HG02798 (cell line): ENCODE measurements around the gene ATG7.
"Not testable (repeated sequence)": the region's sequence is repeated elsewhere in the genome, so short reads cannot be mapped to it uniquely, and the experiment has no call there.

Source experiments
- ATAC-seq: cut with Tn5 transposase; IDR thresholded peaks from one replicate; pipeline ENCODE4 v1.9.1; 2021; ENCODE audit warnings: mild to moderate bottlenecking; ENCODE audit not compliant: unreplicated experiment, poor library complexity

ATG7 gene

GRCh38 chr3:11413071-11413470, 140.9 kb downstream of the ATG7 start:
- ATAC-seq: no peak

- ATAC-seq: no peak
These were observed 142.9 kb downstream of the ATG7 start for GRCh38 chr3:11415099-11415498.

GRCh38 chr3:11420066-11420465, 147.9 kb downstream of the ATG7 start:
- no peak for ATAC-seq

GRCh38 chr3:11422291-11422690, 150.1 kb downstream of the ATG7 start:
- no peak for ATAC-seq

- no peak for ATAC-seq
These were observed 151.7 kb downstream of the ATG7 start for GRCh38 chr3:11423868-11424267.

- ATAC-seq: no peak
These were observed 152.1 kb downstream of the ATG7 start for GRCh38 chr3:11424277-11424676.

- no peak for ATAC-seq
These were observed 158.0 kb downstream of the ATG7 start for GRCh38 chr3:11430207-11430606.

GRCh38 chr3:11430624-11431023, 158.4 kb downstream of the ATG7 start:
- no peak for ATAC-seq

- ATAC-seq: no peak
These were observed 159.1 kb downstream of the ATG7 start for GRCh38 chr3:11431319-11431718.

GRCh38 chr3:11434017-11434526, 161.9 kb downstream of the ATG7 start:
- no peak for ATAC-seq

GRCh38 chr3:11434563-11435096, 162.4 kb downstream of the ATG7 start:
- no peak for ATAC-seq

- ATAC-seq: no peak
These were observed 163.4 kb downstream of the ATG7 start for GRCh38 chr3:11435440-11436165.

- no peak for ATAC-seq
These were observed 164.6 kb downstream of the ATG7 start for GRCh38 chr3:11436775-11437174.

GRCh38 chr3:11437506-11437905, 165.3 kb downstream of the ATG7 start:
- ATAC-seq: no peak

- ATAC-seq: no peak
These were observed 166.4 kb downstream of the ATG7 start for GRCh38 chr3:11438646-11439045.

GRCh38 chr3:11441346-11441745, 169.1 kb downstream of the ATG7 start:
- ATAC-seq: not testable (repeated sequence)

- no peak for ATAC-seq
These were observed 172.2 kb downstream of the ATG7 start for GRCh38 chr3:11444404-11444803.

GRCh38 chr3:11445193-11445592, 173.0 kb downstream of the ATG7 start:
- not testable (repeated sequence) for ATAC-seq

GRCh38 chr3:11445883-11446282, 173.7 kb downstream of the ATG7 start:
- no peak for ATAC-seq

- ATAC-seq: no peak
These were observed 175.5 kb downstream of the ATG7 start for GRCh38 chr3:11447584-11448200.

GRCh38 chr3:11450015-11450414, 177.8 kb downstream of the ATG7 start:
- no peak for ATAC-seq

GRCh38 chr3:11452312-11452711, 180.1 kb downstream of the ATG7 start:
- no peak for ATAC-seq
